Testis (tissue), 3 donors: ENCODE measurements around the gene MARK2. TPM values are rescaled to one million over a fixed set of nuclear protein-coding genes. Genes with fewer than 3 reads are reported as not detected.

ENCODE experiments used
- DNase-seq: peaks from one replicate; pipeline ENCODE4 v3.0.0-alpha.2; 2019
- H3K27ac ChIP-seq, 2 donors: fragments of 200-600 bp; sonication (generic); one replicate each; pipeline ENCODE4 v1.5.1; 2019
- H3K27me3 ChIP-seq: fragments of 200-600 bp; sonication (generic); one replicate; pipeline ENCODE4 v1.5.1; 2019
- H3K36me3 ChIP-seq: fragments of 200-600 bp; sonication (generic); one replicate; pipeline ENCODE4 v1.5.1; 2017; ENCODE audit warnings: low read depth; ENCODE audit errors: missing control alignments
- H3K4me1 ChIP-seq: fragments of 200-600 bp; sonication (generic); one replicate; pipeline ENCODE4 v1.5.1; 2019
- H3K4me3 ChIP-seq, 2 donors: fragments of 200-600 bp; sonication (generic); one replicate each; pipeline ENCODE4 v1.5.1; 2017 to 2019
- H3K9me3 ChIP-seq: fragments of 200-600 bp; sonication (generic); one replicate; pipeline ENCODE4 v1.5.1; 2017
- CTCF ChIP-seq, 3 experiments: fragments of 450-650 bp in 2 of 3; fragments of 200-600 bp in 1 of 3; sonication (generic) in 1 of 3; IDR thresholded peaks; one replicate each; pipeline ENCODE4 v1.5.1; 2016 to 2019; ENCODE audit warnings: antibody characterized with exemption in 3 of 3, mild to moderate bottlenecking in 2 of 3, moderate library complexity in 1 of 3
- POLR2A ChIP-seq: fragments of 450-650 bp; IDR thresholded peaks from one replicate; pipeline ENCODE4 v1.6.1; 2017; ENCODE audit warnings: antibody characterized with exemption, mild to moderate bottlenecking, moderate library complexity
- WGBS, 2 donors: methylation state at CpG; one replicate each; pipeline ENCODE4 v1.1.5; 2018; 5-methylcytosine and 5-hydroxymethylcytosine counted together
- intact Hi-C: fragments of 100-400 bp; cut with DNase I; formaldehyde crosslinking; loops from one replicate; pipeline ENCODE4 v1.15.1; 2023; ENCODE audit warnings: low total_unique reads
- polyA plus RNA-seq: library from polyadenylated mRNA; stranded (reverse); fragments of 350-450 nt; fragmentation: Illumina TruSeq; extraction: RNeasy Lipid Tissue Mini Kit (QIAGEN cat#74804); gene quantifications from one replicate; pipeline ENCODE4 v1.2.3, GENCODE V29; 2014; ENCODE audit warnings: low read depth, low replicate concordance; ENCODE audit not compliant: insufficient read depth
- total RNA-seq, 2 donors: library from RNA; depleted of rRNA; stranded (reverse); fragments of >200 nt; gene quantifications; one replicate each; pipeline ENCODE4 v1.2.3, GENCODE V29; 2016

MARK2 gene
- total and polyA plus RNA-seq, 3 donors from 2014 or later: 24.7 to 52.8 (median 51.7) TPM

GRCh38 chr11:63916837-63917691 is 78.2 kb downstream of the MARK2 start, which contains the start of gene RCOR2:
Gene RCOR2 (minus strand): TSS chr11:63917164. CDS start chr11:63916456, 708 bp downstream.
- Histone ChIP-seq H3K27me3 (no peaks in the 10 kb centered on the region), H3K4me1 (peaks cover 49% of the 10 kb centered on the region), H3K9me3 (no peaks in the 10 kb centered on the region), H3K27ac (peak within 1 kb of the TSS; percentile 13 to 54), H3K36me3 (no peaks in the 10 kb centered on the region), H3K4me3 (peak within 1 kb of the TSS; percentile 45 to 50)
- no peak for TF ChIP-seq POLR2A
- TF ChIP-seq CTCF (IDR thresholded peaks at IDR 0.05): no peak
- intact Hi-C loops: no loop called here
- WGBS, 2 donors: 1% methylated on average over 13 to 75 of the region's 85 CpGs
- peak; percentile 83 for DNase-seq

- no peak for TF ChIP-seq CTCF (IDR thresholded peaks at IDR 0.05)
- no peak for TF ChIP-seq POLR2A
- DNase-seq: peak; percentile 61
- no peaks in the 10 kb centered on the region for H3K27me3 ChIP-seq
- peak overlapping the region in 1 of 2 donors; percentile 49 for H3K4me3 ChIP-seq
- WGBS, 2 donors: 4 to 8% methylated on average over 5 to 39 of the region's 50 CpGs
- intact Hi-C loops: no loop called here
- H3K4me1 ChIP-seq: peaks cover 49% of the 10 kb centered on the region
- no peaks in the 10 kb centered on the region for H3K9me3 ChIP-seq
- no peaks in the 10 kb centered on the region for H3K36me3 ChIP-seq
- peak overlapping the region; percentile 13 to 54 for H3K27ac ChIP-seq
These were observed 79.0 kb downstream of the MARK2 start for GRCh38 chr11:63917692-63918506.

- Histone ChIP-seq H3K9me3 (no peaks in the 10 kb centered on the region), H3K4me3 (peak overlapping the region in 1 of 2 donors; percentile 49), H3K27ac (peak overlapping the region; percentile 13 to 54), H3K27me3 (no peaks in the 10 kb centered on the region), H3K4me1 (peaks cover 49% of the 10 kb centered on the region), H3K36me3 (no peaks in the 10 kb centered on the region)
- intact Hi-C loops: no loop called here
- 20 to 30% methylated on average over 6 to 9 of the region's 9 CpGs for WGBS, 2 donors
- TF ChIP-seq CTCF (IDR thresholded peaks at IDR 0.05) (no peak), POLR2A (no peak)
- no peak for DNase-seq
These were observed 79.7 kb downstream of the MARK2 start for GRCh38 chr11:63918507-63919191.

GRCh38 chr11:63919267-63920125 is 80.6 kb downstream of the MARK2 start:
- intact Hi-C loops: no loop called here
- H3K36me3 ChIP-seq: no peaks in the 10 kb centered on the region
- no peaks in the 10 kb centered on the region for H3K9me3 ChIP-seq
- peak overlapping the region; percentile 13 to 26 for H3K4me3 ChIP-seq
- TF ChIP-seq CTCF (IDR thresholded peaks at IDR 0.05) (no peak), POLR2A (no peak)
- no peak for DNase-seq
- WGBS, 2 donors: 8 to 14% methylated on average over 8 to 41 of the region's 41 CpGs
- H3K4me1 ChIP-seq: peaks cover 49% of the 10 kb centered on the region
- no peaks in the 10 kb centered on the region for H3K27me3 ChIP-seq
- peak overlapping the region in 1 of 2 donors; percentile 31 for H3K27ac ChIP-seq
